C4-2B (cell line): ENCODE results near the gene CYREN.
"Not testable (repeated sequence)": the region's sequence is repeated elsewhere in the genome, so short reads cannot be mapped to it uniquely, and the experiment has no call there.

Experiments used
- CTCF ChIP-seq: fragments of 450-650 bp; conservative IDR thresholded peaks from 2 replicates; pipeline ENCODE4 v1.5.1; 2017; ENCODE audit warnings: mild to moderate bottlenecking
- ZFX ChIP-seq: fragments of 450-650 bp; IDR thresholded peaks from 2 replicates; pipeline ENCODE4 v1.6.1; 2017

DNA sequence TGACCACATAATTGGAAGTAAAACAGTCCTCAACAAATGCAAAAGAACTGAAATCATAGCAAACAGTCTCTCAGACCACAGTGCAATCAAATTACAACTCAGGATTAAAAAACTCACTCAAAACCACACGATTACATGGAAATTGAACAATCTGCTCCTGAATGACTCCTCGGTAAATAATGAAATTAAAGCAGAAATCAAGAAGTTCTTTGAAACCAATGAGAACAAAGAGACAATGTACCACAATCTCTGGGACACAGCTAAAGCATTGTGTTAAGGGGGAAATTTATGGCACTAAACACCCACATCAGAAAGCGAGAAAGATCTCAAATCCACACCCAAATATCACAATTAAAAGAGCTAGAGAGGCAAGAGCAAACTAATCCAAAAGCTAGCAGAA lies 45.9 kb downstream of the CYREN start:
- not testable (repeated sequence) for TF ChIP-seq CTCF, ZFX
